ENCODE data around the gene TMEM51. TPM values are rescaled to one million over a fixed set of nuclear protein-coding genes. Genes with fewer than 3 reads are reported as not detected.

TMEM51 gene
- total RNA-seq, 2 donors from 2014 or later = 4.3 to 6.4 TPM

DNA sequence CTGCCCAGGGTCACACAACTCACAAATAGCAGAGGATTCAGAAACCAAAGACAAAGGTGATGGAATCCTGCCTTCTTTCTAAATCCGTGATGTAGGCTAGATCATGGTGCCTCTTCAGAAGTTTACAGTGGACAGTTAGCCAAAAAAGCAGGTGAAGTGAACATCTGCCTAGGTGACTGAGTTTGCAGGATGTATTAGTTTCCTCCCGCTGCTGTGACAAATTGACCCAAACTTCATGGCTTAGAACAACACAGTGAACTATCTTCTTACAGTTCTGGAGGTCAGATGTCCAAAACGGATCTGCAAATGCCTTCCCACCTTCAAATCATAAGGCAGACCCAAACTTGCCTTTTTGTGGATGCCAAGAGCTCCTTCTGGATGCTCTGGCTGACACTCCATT is 3.2 kb upstream of the TMEM51 start:
- DNase-seq (ENCODE audit: low spot score) = no peak
- intact Hi-C loops (cut with DNase I) = loop anchor here in 1 of 2 donors (5.0 kb wide), 1 partner anchor 122 kb away; no protein-coding TSS in a partner anchor

DNA sequence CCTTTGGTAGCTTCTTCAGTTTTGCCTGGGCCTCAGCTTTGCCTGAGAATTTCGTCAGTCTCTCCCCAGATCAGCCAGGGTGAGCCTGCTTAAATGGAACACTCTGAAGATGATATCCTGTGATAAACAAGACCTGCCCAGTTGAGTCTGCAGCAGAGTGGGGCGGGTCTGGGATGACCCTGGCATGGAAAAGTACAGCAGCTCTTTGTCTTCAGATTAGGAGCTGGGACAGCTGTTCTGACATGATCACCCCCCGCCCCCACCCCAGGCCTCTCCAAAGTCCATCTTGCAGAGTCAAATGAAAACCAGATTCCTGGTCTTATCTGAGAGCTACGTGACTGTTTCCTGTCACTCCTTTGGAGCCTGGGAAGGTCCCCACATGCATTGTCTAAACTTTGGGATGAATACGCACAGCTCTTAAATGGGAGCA is 2.2 kb upstream of the TMEM51 start:
- peak; percentile 0 for DNase-seq (ENCODE audit: low spot score)
- intact Hi-C loops (cut with DNase I) = loop anchor here in 1 of 2 donors (5.0 kb wide), 1 partner anchor 121 kb away; no protein-coding TSS in a partner anchor

- intact Hi-C loops (cut with DNase I) = loop anchor here in 1 of 2 donors (5.0 kb wide), 1 partner anchor 120 kb away; no protein-coding TSS in a partner anchor
- no peak for DNase-seq (ENCODE audit: low spot score)
Observed at GRCh38 chr1:15151871-15152270, 1.7 kb upstream of the TMEM51 start.

DNA sequence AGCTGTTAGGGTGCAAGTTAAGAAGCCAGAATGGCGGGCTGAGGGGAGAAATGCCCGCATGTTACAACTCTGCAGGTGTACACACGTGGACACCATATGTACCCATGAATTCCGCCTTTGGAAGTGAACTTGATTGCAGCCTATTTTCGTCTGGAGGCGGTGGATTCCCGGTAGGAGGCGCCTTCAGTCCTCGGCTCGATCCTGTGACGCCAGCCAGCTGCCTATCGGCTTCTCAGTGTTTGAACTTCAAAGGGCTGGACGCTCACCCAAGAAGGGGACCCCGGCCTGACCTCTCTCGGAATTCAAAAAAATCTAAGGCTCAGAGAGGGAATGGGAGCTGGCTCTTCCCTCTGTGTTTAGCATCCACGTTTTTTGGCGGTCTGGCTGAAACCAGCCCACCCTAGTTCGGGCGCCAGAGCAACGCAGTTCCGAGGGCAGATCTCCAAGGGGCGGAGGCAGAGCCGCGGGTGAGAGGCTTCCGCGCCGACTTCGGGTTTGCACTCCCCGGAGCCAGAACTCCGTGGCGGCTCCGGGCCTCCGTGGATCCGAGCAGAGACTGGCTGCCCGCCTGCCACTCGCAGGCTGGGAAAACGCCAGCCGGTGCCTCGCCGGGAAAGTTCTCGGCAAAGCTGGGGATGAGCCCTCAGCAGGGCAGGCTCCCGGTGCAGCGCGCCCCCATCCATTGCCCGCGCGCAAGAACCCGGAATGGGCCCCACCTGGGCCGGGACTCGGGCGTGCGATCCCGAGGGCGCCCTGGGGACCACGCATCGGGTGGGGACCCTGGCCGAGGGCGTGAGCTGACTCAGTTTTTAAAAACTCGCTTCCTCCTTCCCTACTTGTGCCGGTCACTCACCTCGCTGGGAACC is 996 bp upstream of the TMEM51 start:
- DNase-seq (ENCODE audit: low spot score) = peak; percentile 93

GRCh38 chr1:15153842-15154479 is 414 bp downstream of the TMEM51 start:
- intact Hi-C loops (cut with DNase I) = loop anchor here in 1 of 2 donors (5.0 kb wide), 1 partner anchor 118 kb away; no protein-coding TSS in a partner anchor

More for the DNA sequence above, 996 bp upstream of the TMEM51 start:
- intact Hi-C loops (cut with DNase I) = loop anchor here in 1 of 2 donors (5.0 kb wide), 1 partner anchor 120 kb away; no protein-coding TSS in a partner anchor

GRCh38 chr1:15154480-15155036 is 1.0 kb downstream of the TMEM51 start:
- intact Hi-C loops (cut with DNase I) = loop anchor here in 1 of 2 donors (5.0 kb wide), 1 partner anchor 118 kb away; no protein-coding TSS in a partner anchor
- no peak for DNase-seq (ENCODE audit: low spot score)

More at GRCh38 chr1:15153842-15154479, 414 bp downstream of the TMEM51 start:
- DNase-seq (ENCODE audit: low spot score) = peak; percentile 88

DNA sequence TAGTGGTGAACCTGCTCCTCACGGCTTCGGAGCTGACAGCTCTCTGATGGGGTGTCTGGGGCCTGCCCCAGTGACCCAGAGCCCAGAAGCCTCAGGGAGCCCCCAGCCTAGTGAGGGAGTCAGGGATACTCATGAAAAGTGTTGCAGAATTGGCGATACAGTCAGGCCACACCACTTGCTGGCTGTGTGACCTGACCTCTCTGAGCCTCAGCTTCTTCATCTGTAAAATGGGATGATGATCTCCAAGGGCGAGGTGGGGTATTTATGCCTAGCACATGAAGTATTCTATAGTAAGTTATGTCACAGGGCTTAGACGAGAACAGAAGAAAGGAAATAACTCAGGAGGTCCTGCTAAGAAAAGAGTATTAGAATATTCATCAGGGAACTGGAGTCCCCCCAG is 1.6 kb downstream of the TMEM51 start:
- DNase-seq (ENCODE audit: low spot score) = peak; percentile 19
- intact Hi-C loops (cut with DNase I) = no loop called here

- peak; percentile 60 for DNase-seq (ENCODE audit: low spot score)
- intact Hi-C loops (cut with DNase I) = no loop called here
Observed at GRCh38 chr1:15155888-15156741, 2.6 kb downstream of the TMEM51 start.

DNA sequence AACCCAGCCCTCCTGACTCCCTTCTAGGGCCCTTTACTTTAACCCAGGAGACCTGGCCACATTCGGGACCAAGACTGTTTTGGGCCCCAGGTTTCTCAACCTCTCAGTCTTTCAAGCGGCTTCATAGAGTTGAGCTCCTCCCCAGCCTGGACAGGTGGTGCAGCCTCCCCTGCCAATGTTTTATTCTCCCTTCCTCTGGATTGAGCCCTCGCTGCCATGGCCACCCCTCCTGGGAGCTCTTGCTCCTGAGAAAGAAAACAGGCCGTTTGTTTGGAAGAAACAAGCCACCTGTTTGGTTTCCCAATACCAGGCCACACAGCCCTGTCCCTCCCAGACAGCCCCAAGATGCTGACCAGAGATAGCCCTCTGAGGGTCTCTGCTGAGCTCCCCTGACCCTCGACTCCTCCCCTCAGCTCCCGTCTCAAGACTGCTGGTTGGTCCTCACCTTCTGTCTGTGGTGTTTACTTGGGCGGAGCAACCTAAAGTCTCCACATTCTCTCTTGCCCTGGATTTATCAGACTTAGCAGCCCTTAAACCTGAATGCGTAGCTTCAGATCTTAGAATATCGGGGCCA is 3.3 kb downstream of the TMEM51 start:
- peak; percentile 41 for DNase-seq (ENCODE audit: low spot score)
- intact Hi-C loops (cut with DNase I) = no loop called here

DNA sequence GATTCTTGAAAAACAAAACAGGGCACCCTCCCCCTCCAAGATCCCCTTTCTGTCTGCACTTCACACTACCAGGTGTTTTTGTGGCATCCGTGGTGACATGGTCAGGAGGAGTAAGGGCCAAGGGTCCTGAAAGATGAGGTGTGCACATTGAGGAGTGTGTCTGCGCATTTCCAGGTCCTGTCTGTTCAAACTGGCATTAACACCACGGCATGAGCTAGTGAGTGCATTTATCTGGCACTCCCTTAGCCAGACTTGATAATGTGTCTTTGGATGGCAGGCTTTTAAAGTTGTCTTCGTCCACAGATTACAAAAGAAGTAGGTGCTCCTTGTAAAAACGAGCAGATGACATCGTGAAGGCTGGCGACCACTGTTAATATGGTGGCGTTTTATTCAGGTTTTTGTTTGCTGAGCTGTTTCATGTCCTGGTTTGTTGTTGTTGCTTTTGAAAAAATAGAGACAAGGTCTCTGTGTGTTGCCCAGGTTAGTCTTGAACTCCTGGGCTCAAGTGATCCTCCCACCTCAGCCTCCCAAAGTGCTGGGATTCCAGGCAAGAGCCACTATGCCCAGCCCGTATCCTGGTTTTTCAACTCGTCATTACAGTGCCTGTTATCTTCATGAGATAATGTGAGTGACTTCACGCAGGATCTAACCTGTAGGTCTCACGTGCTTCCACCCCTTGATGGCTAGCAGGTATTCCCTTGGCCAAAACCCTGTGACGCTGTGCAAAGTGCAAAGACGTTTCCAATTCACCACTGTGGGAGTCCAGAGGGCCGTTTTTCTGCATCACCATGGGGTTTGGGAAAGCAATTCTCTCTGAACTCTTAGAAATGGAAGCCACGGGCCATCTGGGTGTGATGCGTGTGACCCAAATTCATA is 4.2 kb downstream of the TMEM51 start:
- intact Hi-C loops (cut with DNase I) = no loop called here
- peak; percentile 42 for DNase-seq (ENCODE audit: low spot score)

GRCh38 chr1:15158506-15159165 is 5.1 kb downstream of the TMEM51 start:
- intact Hi-C loops (cut with DNase I) = no loop called here
- DNase-seq (ENCODE audit: low spot score) = no peak

- peak; percentile 37 for DNase-seq (ENCODE audit: low spot score)
- intact Hi-C loops (cut with DNase I) = no loop called here
Observed at GRCh38 chr1:15159166-15159555, 5.6 kb downstream of the TMEM51 start.

DNA sequence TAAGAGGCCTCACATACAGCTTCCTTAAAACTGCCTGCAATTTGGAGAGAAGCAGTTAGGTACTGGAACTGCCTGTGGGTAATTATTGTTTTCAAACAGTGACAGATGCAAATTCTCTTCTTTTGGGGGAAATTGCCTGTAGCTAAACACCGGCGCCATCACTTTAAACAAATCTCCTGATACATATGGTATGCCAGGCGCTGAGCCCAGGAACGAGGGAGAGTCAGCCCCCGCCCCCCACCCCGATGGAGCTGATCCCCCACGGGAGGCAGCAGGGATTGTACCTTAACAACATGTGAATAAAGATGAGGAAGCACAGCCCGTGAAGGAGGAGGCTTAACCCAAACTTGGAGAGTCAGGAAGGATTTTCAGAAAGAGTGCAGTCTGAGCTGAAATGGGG is 7.1 kb downstream of the TMEM51 start:
- intact Hi-C loops (cut with DNase I) = no loop called here
- DNase-seq (ENCODE audit: low spot score) = no peak

DNA sequence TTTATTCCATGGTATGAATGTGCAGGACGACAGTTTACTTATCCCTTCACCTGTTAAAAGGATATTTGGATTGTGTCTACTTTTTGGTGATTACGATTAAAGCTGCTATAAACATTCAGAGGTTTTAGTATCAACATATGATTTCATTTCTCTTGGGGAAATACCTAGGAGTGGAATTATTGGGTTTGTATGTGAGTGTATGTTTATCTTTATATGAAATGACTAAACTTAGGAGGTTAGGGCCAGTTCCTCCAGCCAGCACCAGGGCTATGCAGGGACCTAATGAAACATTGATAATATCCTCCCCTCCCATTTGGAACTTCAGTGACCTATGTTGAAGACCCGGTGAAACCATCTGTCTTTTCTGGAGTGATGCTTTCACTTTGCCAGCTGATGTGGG is 13.8 kb downstream of the TMEM51 start:
- peak; percentile 11 for DNase-seq (ENCODE audit: low spot score)
- intact Hi-C loops (cut with DNase I) = no loop called here

DNA sequence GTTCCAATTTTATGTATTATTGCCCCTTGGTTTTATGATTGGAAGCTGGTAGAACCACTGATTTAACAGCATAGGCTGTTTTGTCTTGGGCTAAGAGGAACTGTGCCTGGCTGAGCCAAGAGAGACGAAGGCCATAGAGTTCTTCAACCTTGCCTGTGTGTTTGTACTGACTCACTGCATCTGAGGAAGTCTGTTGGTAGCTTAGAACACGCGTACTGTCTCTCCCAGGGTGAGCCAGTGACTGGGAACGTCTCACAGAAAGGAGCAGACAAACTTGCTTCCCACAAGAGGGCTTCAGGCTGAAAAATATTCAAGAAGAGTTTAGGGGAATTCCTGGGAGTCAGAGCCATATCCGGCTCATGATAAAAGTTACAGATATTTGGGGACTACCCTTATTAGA is 14.9 kb downstream of the TMEM51 start:
- DNase-seq (ENCODE audit: low spot score) = no peak
- intact Hi-C loops (cut with DNase I) = no loop called here

GRCh38 chr1:15170071-15170470 is 16.5 kb downstream of the TMEM51 start:
- intact Hi-C loops (cut with DNase I) = no loop called here
- DNase-seq (ENCODE audit: low spot score) = no peak

GRCh38 chr1:15171271-15171908 is 17.8 kb downstream of the TMEM51 start:
- DNase-seq (ENCODE audit: low spot score) = no peak

More at GRCh38 chr1:15171271-15171908, 17.8 kb downstream of the TMEM51 start:
- intact Hi-C loops (cut with DNase I) = no loop called here
